H1 (cell line): Measurements from ENCODE around the gene TMEM164. TPM values are rescaled to one million over a fixed set of nuclear protein-coding genes. Genes with fewer than 3 reads are reported as not detected.

Experiments
- CTCF ChIA-PET: fragments of 300-600 bp; sonication (Branson Sonifier 250); formaldehyde crosslinking; loops from one replicate; lab custom pipeline; 2021; ENCODE audit not compliant: partially characterized antibody; lab: Charles Lee
- POLR2A ChIA-PET: fragments of 300-600 bp; sonication (Branson Sonifier 250); formaldehyde crosslinking; loops from one replicate; lab custom pipeline; 2021; ENCODE audit warnings: inconsistent platforms; ENCODE audit not compliant: partially characterized antibody; lab: Charles Lee
- DNase-seq, 2 experiments: peaks; one replicate each; pipeline versions ENCODE4 v3.0.0 to v3.0.0-alpha.2; 2010 to 2022; ENCODE audit warnings: low spot score in 2 of 2, low read depth in 1 of 2, mixed read lengths in 1 of 2
- FAIRE-seq: peaks from 2 replicates; lab custom pipeline; 2011; peaks lifted over from hg19 to GRCh38; lab: Jason Lieb, UNC
- H2AFZ ChIP-seq: 2 replicates; pipeline ENCODE4 v1.8.1; 2012; ENCODE audit warnings: low read length, inconsistent platforms
- H2AK5ac ChIP-seq: 2 replicates; pipeline ENCODE4 v1.6.1; 2013; ENCODE audit warnings: low read depth, low read length
- H2BK120ac ChIP-seq: replicated peaks from 2 replicates; pipeline ENCODE3; 2013; ENCODE audit warnings: low read depth, low read length, inconsistent platforms
- H2BK12ac ChIP-seq: 2 replicates; pipeline ENCODE4 v1.6.1; 2013; ENCODE audit warnings: low read depth, low read length
- H2BK15ac ChIP-seq: 2 replicates; pipeline ENCODE4 v1.6.1; 2013; ENCODE audit warnings: low read length
- H2BK20ac ChIP-seq: 2 replicates; pipeline ENCODE4 v1.6.1; 2013; ENCODE audit warnings: low read length
- H2BK5ac ChIP-seq: 2 replicates; pipeline ENCODE4 v1.6.1; 2013; ENCODE audit warnings: low read depth, low read length
- H3K14ac ChIP-seq: 2 replicates; pipeline ENCODE4 v1.6.1; 2013; ENCODE audit warnings: inconsistent platforms; ENCODE audit not compliant: insufficient read length
- H3K18ac ChIP-seq: 2 replicates; pipeline ENCODE4 v1.6.1; 2013; ENCODE audit warnings: low read length; ENCODE audit errors: extremely low read depth
- H3K23ac ChIP-seq: 2 replicates; pipeline ENCODE4 v1.6.1; 2013; ENCODE audit warnings: inconsistent platforms; ENCODE audit not compliant: insufficient read length
- H3K23me2 ChIP-seq: 2 replicates; pipeline ENCODE4 v1.6.1; 2013; ENCODE audit warnings: low read depth, low read length
- H3K27ac ChIP-seq: 2 replicates; pipeline ENCODE4 v1.6.1; 2011; ENCODE audit warnings: low read depth, low read length, inconsistent platforms
- H3K27me3 ChIP-seq, 4 experiments: replicated peaks in 1 of 4; 1 replicate in 1 of 4; 2 replicates in 3 of 4; pipeline versions ENCODE4 v1.6.1 to v1.8.1; 2011 to 2013; ENCODE audit warnings: low read length in 3 of 4, mild to moderate bottlenecking in 3 of 4, inconsistent platforms in 2 of 4, mixed read lengths in 2 of 4, moderate library complexity in 1 of 4; ENCODE audit not compliant: control insufficient read depth in 3 of 4, insufficient read depth in 3 of 4; ENCODE audit errors: extremely low read depth in 1 of 4
- H3K36me3 ChIP-seq, 4 experiments: 2 replicates each; pipeline versions ENCODE4 v1.6.1 to v1.8.1; 2011 to 2013; ENCODE audit warnings: mild to moderate bottlenecking in 4 of 4, low read length in 3 of 4, moderate library complexity in 2 of 4, control low read depth in 1 of 4, inconsistent platforms in 1 of 4; ENCODE audit not compliant: insufficient read depth in 4 of 4, control insufficient read depth in 2 of 4
- H3K4ac ChIP-seq: replicated peaks from 2 replicates; pipeline ENCODE3; 2013; ENCODE audit warnings: low read length, low read depth, mixed read lengths, inconsistent platforms; ENCODE audit not compliant: insufficient read length
- H3K4me1 ChIP-seq, 4 experiments: replicated peaks in 1 of 4; 1 replicate in 1 of 4; 2 replicates in 3 of 4; pipeline versions ENCODE4 v1.6.1 to v1.8.1; 2011 to 2013; ENCODE audit warnings: low read length in 3 of 4, inconsistent platforms in 2 of 4, mixed read lengths in 1 of 4; ENCODE audit not compliant: insufficient read depth in 4 of 4, control insufficient read depth in 3 of 4
- H3K4me2 ChIP-seq, 2 experiments: 2 replicates each; pipeline versions ENCODE4 v1.6.1 to v1.8.1; 2011 to 2013; ENCODE audit warnings: low read depth in 2 of 2, low read length in 2 of 2, control low read depth in 1 of 2, inconsistent platforms in 1 of 2, mild to moderate bottlenecking in 1 of 2; ENCODE audit not compliant: insufficient read depth in 1 of 2
- H3K4me3 ChIP-seq, 4 experiments: fragments of 200-600, 300-600 bp in 1 of 4; sonication (generic), shearing (Covaris generic), sonication (Bioruptor Twin) in 1 of 4; 2 replicates each; pipeline versions ENCODE4 v1.5.1 to v1.8.1; 2011 to 2016; ENCODE audit warnings: low read length in 4 of 4, low read depth in 3 of 4, control low read depth in 2 of 4, inconsistent platforms in 2 of 4, mild to moderate bottlenecking in 2 of 4, mixed read lengths in 1 of 4, moderate library complexity in 1 of 4; ENCODE audit not compliant: insufficient read depth in 2 of 4; ENCODE audit errors: extremely low read depth in 1 of 4
- H3K56ac ChIP-seq: replicated peaks from 2 replicates; pipeline ENCODE3; 2013; ENCODE audit warnings: low read depth, mild to moderate bottlenecking, mixed read lengths, low read length, inconsistent platforms; ENCODE audit not compliant: insufficient read length
- H3K79me1 ChIP-seq: 2 replicates; pipeline ENCODE4 v1.6.1; 2013; ENCODE audit warnings: low read depth, low read length, control low read depth
- H3K79me2 ChIP-seq, 2 experiments: 2 replicates each; pipeline versions ENCODE4 v1.6.1 to v1.8.1; 2012 to 2013; ENCODE audit warnings: low read length in 2 of 2, mild to moderate bottlenecking in 2 of 2, inconsistent platforms in 1 of 2; ENCODE audit not compliant: insufficient read depth in 2 of 2, control insufficient read depth in 1 of 2
- H3K9ac ChIP-seq, 4 experiments: replicated peaks in 1 of 4; 1 replicate in 1 of 4; 2 replicates in 3 of 4; pipeline versions ENCODE4 v1.6.1 to v1.8.1; 2011 to 2013; ENCODE audit warnings: low read depth in 3 of 4, low read length in 3 of 4, control low read depth in 2 of 4, mild to moderate bottlenecking in 2 of 4, moderate library complexity in 2 of 4, inconsistent platforms in 1 of 4; ENCODE audit errors: extremely low read depth in 1 of 4
- H3K9me3 ChIP-seq, 2 experiments: 2 replicates each; pipeline versions ENCODE4 v1.6.1 to v1.8.1; 2012 to 2013; ENCODE audit warnings: mild to moderate bottlenecking in 2 of 2, moderate library complexity in 2 of 2, control low read depth in 1 of 2, inconsistent platforms in 1 of 2, low read depth in 1 of 2, low read length in 1 of 2, mixed read lengths in 1 of 2; ENCODE audit not compliant: insufficient read depth in 2 of 2
- H4K20me1 ChIP-seq, 2 experiments: replicated peaks in 1 of 2; 2 replicates each; pipeline versions ENCODE3 to v1.8.1; 2011 to 2013; ENCODE audit warnings: inconsistent platforms in 2 of 2, low read length in 2 of 2, mild to moderate bottlenecking in 1 of 2; ENCODE audit not compliant: insufficient read depth in 2 of 2, control insufficient read depth in 1 of 2
- H4K5ac ChIP-seq: 2 replicates; pipeline ENCODE4 v1.6.1; 2013; ENCODE audit warnings: low read length, low read depth, mixed read lengths, inconsistent platforms; ENCODE audit not compliant: insufficient read length
- H4K8ac ChIP-seq: 2 replicates; pipeline ENCODE4 v1.8.0; 2013; ENCODE audit warnings: mild to moderate bottlenecking, moderate library complexity, low read length, inconsistent platforms; ENCODE audit not compliant: insufficient read depth; ENCODE audit errors: extremely low read depth
- H4K91ac ChIP-seq: replicated peaks from 2 replicates; pipeline ENCODE3; 2013; ENCODE audit warnings: low read length, mixed read lengths, inconsistent platforms; ENCODE audit not compliant: insufficient read length
- TBP ChIP-seq: IDR thresholded peaks from 2 replicates; pipeline ENCODE4 v1.6.1; 2011; ENCODE audit warnings: low read depth, low read length, improper control_type of control experiment
- WGBS, 2 experiments: shearing (Covaris generic) in 1 of 2; methylation state at CpG; one replicate each; pipeline versions ENCODE4 v1.1.6 to v1.1.7; 2013 to 2015; ENCODE audit warnings: low lambda C conversion rate in 2 of 2, mixed read lengths in 2 of 2, inconsistent platforms in 1 of 2, low coverage in 1 of 2, missing lambda C conversion rate in 1 of 2; ENCODE audit not compliant: insufficient replicate concordance in 2 of 2, insufficient coverage in 1 of 2, insufficient read length in 1 of 2; ENCODE audit errors: extremely low coverage in 1 of 2, missing lambda C conversion rate in 1 of 2; 5-methylcytosine and 5-hydroxymethylcytosine counted together
- polyA plus RNA-seq, 7 experiments: library from polyadenylated mRNA; depleted of rRNA in 3 of 7; stranded (reverse) in 5 of 7; unstranded in 2 of 7; fragments of >200 nt in 5 of 7; fragments of 200-250 nt in 2 of 7; gene quantifications; 1 replicate in 5 of 7; 2 replicates in 1 of 7; 4 replicates in 1 of 7; pipeline versions ENCODE4 v1.2.1 to v1.2.3, GENCODE V29; 2011 to 2013; ENCODE audit warnings: missing spikeins in 2 of 7, mixed read lengths in 2 of 7
- total RNA-seq: library from RNA; stranded (reverse); fragmentation: NEBNext Ultra II Directional; extraction: Animal tissue kit (Norgen Biotek cat#: 25700); gene quantifications from 2 replicates; pipeline ENCODE4 v1.2.1, GENCODE V29; 2021

TMEM164 gene
- total and polyA plus RNA-seq, 2 of the 8 experiments (the other 6 are each of a cell fraction or from before 2014, with no cell fraction given): 7.3 to 14.8 TPM

GRCh38 chrX:110178179-110178865, 175.4 kb downstream of the TMEM164 start:
- FAIRE-seq: no peak
- H3K9ac ChIP-seq: no peak overlapping the region
- H3K4me2 ChIP-seq: no peak overlapping the region
- no peak for TF ChIP-seq TBP
- H4K8ac ChIP-seq: no peak overlapping the region
- H3K79me1 ChIP-seq: no peaks in the 10 kb centered on the region
- no peak overlapping the region for H3K14ac ChIP-seq
- no peak for DNase-seq
- no peak overlapping the region for H2BK20ac ChIP-seq
- no peaks in the 10 kb centered on the region for H3K9me3 ChIP-seq
- H3K4me3 ChIP-seq: no peak overlapping the region
- no peaks in the 10 kb centered on the region; a peak in 2 of 7 replicates for H3K4me1 ChIP-seq
- H4K20me1 ChIP-seq: no peaks in the 10 kb centered on the region
- no peaks in the 10 kb centered on the region; the same call in 1 of the 2 replicates for H3K23me2 ChIP-seq
- 67% methylated on average over 4 of the region's 5 CpGs; no CpG with 5 or more reads in 1 of the 2 experiments for WGBS, 2 experiments
- no peak overlapping the region for H4K5ac ChIP-seq
- H3K27ac ChIP-seq: no peak overlapping the region
- no peak overlapping the region for H3K18ac ChIP-seq
- no peak overlapping the region for H2BK15ac ChIP-seq
- H2AK5ac ChIP-seq: no peak overlapping the region
- H3K36me3 ChIP-seq: no peaks in the 10 kb centered on the region
- H3K79me2 ChIP-seq: no peaks in the 10 kb centered on the region
- ChIA-PET POLR2A (interaction anchor here (1.1 kb wide), 2 partner anchors 13 to 140 kb away, joined by 3 read pairs; no protein-coding TSS in a partner anchor), CTCF (interaction anchor here (0.8 to 34.1 kb wide), 6 partner anchors 9 to 256 kb away, joined by 3 to 742 read pairs (median 6); no protein-coding TSS in a partner anchor)
- H3K27me3 ChIP-seq: no peaks in the 10 kb centered on the region
- no peak overlapping the region for H2BK12ac ChIP-seq
- no peak overlapping the region for H2BK5ac ChIP-seq
- H3K4ac ChIP-seq: no peak overlapping the region
- no peak overlapping the region for H2BK120ac ChIP-seq
- no peak overlapping the region for H3K23ac ChIP-seq
- no peak overlapping the region for H2AFZ ChIP-seq
- H3K56ac ChIP-seq: no peak overlapping the region
- H4K91ac ChIP-seq: no peak overlapping the region
